ENCODE measurements around the gene DHX35. TPM values are rescaled to one million over a fixed set of nuclear protein-coding genes. Genes with fewer than 3 reads are reported as not detected.

DHX35 gene
- total and polyA plus RNA-seq, 2 of the 13 experiments (the other 11 are each of a cell fraction or from before 2014, with no cell fraction given), result 25.8 to 28.7 TPM

DNA sequence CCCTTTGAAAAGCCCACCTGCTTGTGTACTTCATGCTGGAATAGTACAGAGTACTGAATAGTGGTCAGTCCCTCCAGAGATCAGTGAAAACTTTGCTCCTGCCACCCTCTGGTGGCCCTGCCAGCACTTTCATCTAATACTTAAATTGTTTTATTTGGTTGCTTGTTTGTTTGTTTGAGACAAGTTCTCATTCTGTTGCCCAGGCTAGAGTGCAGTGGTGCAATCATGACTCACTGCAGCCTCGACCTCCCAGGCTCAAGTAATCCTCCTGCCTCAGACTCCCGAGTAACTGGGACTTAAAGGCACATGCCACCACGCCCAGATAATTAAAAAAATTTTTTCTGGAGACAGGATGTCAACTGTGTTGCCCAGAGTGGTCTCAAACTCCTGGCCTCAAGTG lies 26.9 kb upstream of the DHX35 start (continued):
- TF ChIP-seq ZNF557 (CRISPR knock-in tag; IDR thresholded peaks at IDR 0.05) (no peak), HDAC2 (CRISPR knock-in tag; IDR thresholded peaks at IDR 0.05) (no peak), ZNF567 (CRISPR knock-in tag; IDR thresholded peaks at IDR 0.05; ENCODE audit: borderline replicate concordance) (no peak), TCF12 (IDR thresholded peaks at IDR 0.05) (no peak), TCF12 (CRISPR knock-in tag; IDR thresholded peaks at IDR 0.05) (no peak), ZNF891 (CRISPR knock-in tag; IDR thresholded peaks at IDR 0.05) (no peak), ZHX2 (IDR thresholded peaks at IDR 0.05; ENCODE audit: low read depth) (no peak), ZHX2 (CRISPR knock-in tag; IDR thresholded peaks at IDR 0.05; ENCODE audit: borderline replicate concordance) (no peak), TFDP1 (CRISPR knock-in tag; IDR thresholded peaks at IDR 0.05; ENCODE audit: borderline replicate concordance) (no peak), ZFYVE20 (CRISPR knock-in tag; IDR thresholded peaks at IDR 0.05; ENCODE audit: borderline replicate concordance, low read depth) (no peak), ZNF34 (CRISPR knock-in tag; IDR thresholded peaks at IDR 0.05; ENCODE audit: borderline replicate concordance) (no peak), ZNF350 (CRISPR knock-in tag; IDR thresholded peaks at IDR 0.05; ENCODE audit: borderline replicate concordance, low read depth) (peak; percentile 30; the same call in 1 of the 2 replicates), ZNF878 (CRISPR knock-in tag; IDR thresholded peaks at IDR 0.05) (no peak)
- TF ChIP-seq, protein P1, sequence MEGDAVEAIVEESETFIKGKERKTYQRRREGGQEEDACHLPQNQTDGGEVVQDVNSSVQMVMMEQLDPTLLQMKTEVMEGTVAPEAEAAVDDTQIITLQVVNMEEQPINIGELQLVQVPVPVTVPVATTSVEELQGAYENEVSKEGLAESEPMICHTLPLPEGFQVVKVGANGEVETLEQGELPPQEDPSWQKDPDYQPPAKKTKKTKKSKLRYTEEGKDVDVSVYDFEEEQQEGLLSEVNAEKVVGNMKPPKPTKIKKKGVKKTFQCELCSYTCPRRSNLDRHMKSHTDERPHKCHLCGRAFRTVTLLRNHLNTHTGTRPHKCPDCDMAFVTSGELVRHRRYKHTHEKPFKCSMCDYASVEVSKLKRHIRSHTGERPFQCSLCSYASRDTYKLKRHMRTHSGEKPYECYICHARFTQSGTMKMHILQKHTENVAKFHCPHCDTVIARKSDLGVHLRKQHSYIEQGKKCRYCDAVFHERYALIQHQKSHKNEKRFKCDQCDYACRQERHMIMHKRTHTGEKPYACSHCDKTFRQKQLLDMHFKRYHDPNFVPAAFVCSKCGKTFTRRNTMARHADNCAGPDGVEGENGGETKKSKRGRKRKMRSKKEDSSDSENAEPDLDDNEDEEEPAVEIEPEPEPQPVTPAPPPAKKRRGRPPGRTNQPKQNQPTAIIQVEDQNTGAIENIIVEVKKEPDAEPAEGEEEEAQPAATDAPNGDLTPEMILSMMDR (CRISPR knock-in tag; IDR thresholded peaks at IDR 0.05), result peak; percentile 59
- TF ChIP-seq, protein P2, sequence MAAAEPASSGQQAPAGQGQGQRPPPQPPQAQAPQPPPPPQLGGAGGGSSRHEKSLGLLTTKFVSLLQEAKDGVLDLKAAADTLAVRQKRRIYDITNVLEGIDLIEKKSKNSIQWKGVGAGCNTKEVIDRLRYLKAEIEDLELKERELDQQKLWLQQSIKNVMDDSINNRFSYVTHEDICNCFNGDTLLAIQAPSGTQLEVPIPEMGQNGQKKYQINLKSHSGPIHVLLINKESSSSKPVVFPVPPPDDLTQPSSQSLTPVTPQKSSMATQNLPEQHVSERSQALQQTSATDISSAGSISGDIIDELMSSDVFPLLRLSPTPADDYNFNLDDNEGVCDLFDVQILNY (CRISPR knock-in tag; conservative IDR thresholded peaks at IDR 0.05), result no peak
- TF ChIP-seq, protein P3, sequence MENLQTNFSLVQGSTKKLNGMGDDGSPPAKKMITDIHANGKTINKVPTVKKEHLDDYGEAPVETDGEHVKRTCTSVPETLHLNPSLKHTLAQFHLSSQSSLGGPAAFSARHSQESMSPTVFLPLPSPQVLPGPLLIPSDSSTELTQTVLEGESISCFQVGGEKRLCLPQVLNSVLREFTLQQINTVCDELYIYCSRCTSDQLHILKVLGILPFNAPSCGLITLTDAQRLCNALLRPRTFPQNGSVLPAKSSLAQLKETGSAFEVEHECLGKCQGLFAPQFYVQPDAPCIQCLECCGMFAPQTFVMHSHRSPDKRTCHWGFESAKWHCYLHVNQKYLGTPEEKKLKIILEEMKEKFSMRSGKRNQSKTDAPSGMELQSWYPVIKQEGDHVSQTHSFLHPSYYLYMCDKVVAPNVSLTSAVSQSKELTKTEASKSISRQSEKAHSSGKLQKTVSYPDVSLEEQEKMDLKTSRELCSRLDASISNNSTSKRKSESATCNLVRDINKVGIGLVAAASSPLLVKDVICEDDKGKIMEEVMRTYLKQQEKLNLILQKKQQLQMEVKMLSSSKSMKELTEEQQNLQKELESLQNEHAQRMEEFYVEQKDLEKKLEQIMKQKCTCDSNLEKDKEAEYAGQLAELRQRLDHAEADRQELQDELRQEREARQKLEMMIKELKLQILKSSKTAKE (CRISPR knock-in tag; IDR thresholded peaks at IDR 0.05; ENCODE audit: borderline replicate concordance), result no peak
- TF ChIP-seq, protein P4, sequence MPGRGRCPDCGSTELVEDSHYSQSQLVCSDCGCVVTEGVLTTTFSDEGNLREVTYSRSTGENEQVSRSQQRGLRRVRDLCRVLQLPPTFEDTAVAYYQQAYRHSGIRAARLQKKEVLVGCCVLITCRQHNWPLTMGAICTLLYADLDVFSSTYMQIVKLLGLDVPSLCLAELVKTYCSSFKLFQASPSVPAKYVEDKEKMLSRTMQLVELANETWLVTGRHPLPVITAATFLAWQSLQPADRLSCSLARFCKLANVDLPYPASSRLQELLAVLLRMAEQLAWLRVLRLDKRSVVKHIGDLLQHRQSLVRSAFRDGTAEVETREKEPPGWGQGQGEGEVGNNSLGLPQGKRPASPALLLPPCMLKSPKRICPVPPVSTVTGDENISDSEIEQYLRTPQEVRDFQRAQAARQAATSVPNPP (CRISPR knock-in tag; IDR thresholded peaks at IDR 0.05), result no peak

Data from HepG2 (cell line).